Uterus (tissue), 4 donors: Measurements from ENCODE around the gene MCAM. TPM values are rescaled to one million over a fixed set of nuclear protein-coding genes. Genes with fewer than 3 reads are reported as not detected.

Experiments
- DNase-seq, 2 donors: peaks; one replicate each; pipeline ENCODE4 v3.0.0-alpha.2; 2019 to 2020
- H3K27ac ChIP-seq, 2 donors: fragments of 200-600 bp; sonication (generic); 1 replicate in 1 of 2; 2 replicates in 1 of 2; pipeline ENCODE4 v1.5.1; 2016 to 2018
- H3K27me3 ChIP-seq, 2 donors: fragments of 200-600 bp; sonication (generic); one replicate each; pipeline ENCODE4 v1.5.1; 2018 to 2019; ENCODE audit warnings: control low read depth in 1 of 2
- H3K36me3 ChIP-seq, 2 donors: fragments of 200-600 bp; sonication (generic); one replicate each; pipeline ENCODE4 v1.5.1; 2019; ENCODE audit warnings: control low read depth in 1 of 2
- H3K4me1 ChIP-seq, 2 donors: fragments of 200-600 bp; sonication (generic); one replicate each; pipeline ENCODE4 v1.5.1; 2018 to 2019; ENCODE audit warnings: control low read depth in 1 of 2
- H3K4me3 ChIP-seq, 2 donors: fragments of 200-600 bp; sonication (generic); 1 replicate in 1 of 2; 2 replicates in 1 of 2; pipeline ENCODE4 v1.5.1; 2018 to 2019; ENCODE audit warnings: mild to moderate bottlenecking in 1 of 2
- H3K9me3 ChIP-seq, 2 donors: fragments of 200-600 bp; sonication (generic); one replicate each; pipeline ENCODE4 v1.5.1; 2019; ENCODE audit warnings: control low read depth in 1 of 2
- POLR2A ChIP-seq, 2 donors: fragments of 450-650 bp; IDR thresholded peaks; one replicate each; pipeline ENCODE4 v1.6.1; 2016; ENCODE audit warnings: antibody characterized with exemption in 2 of 2, mild to moderate bottlenecking in 1 of 2, moderate library complexity in 1 of 2
- intact Hi-C: fragments of 100-400 bp; cut with DNase I; formaldehyde crosslinking; loops from one replicate; pipeline ENCODE4 v1.15.1; 2023; ENCODE audit warnings: low total_unique reads
- total RNA-seq, 4 donors: library from RNA; depleted of rRNA in 3 of 4; stranded (reverse); fragments of >200 nt in 3 of 4; gene quantifications; one replicate each; pipeline versions ENCODE4 v1.1.0 to v1.2.4, GENCODE V29; 2014 to 2023
- TF ChIP-seq, protein P1 (sequence below), 4 experiments: fragments of 200-600 bp in 2 of 4; fragments of 450-650 bp in 2 of 4; sonication (generic) in 2 of 4; IDR thresholded peaks; one replicate each; pipeline ENCODE4 v1.5.1; 2016 to 2019; ENCODE audit warnings: antibody characterized with exemption in 4 of 4, mild to moderate bottlenecking in 2 of 4, moderate library complexity in 1 of 4
- donor health status: DM: yes; HTN: yes; CAD: no.

The MCAM gene
- total RNA-seq, 4 donors from 2014 or later: 228 to 564 (median 354) TPM

DNA sequence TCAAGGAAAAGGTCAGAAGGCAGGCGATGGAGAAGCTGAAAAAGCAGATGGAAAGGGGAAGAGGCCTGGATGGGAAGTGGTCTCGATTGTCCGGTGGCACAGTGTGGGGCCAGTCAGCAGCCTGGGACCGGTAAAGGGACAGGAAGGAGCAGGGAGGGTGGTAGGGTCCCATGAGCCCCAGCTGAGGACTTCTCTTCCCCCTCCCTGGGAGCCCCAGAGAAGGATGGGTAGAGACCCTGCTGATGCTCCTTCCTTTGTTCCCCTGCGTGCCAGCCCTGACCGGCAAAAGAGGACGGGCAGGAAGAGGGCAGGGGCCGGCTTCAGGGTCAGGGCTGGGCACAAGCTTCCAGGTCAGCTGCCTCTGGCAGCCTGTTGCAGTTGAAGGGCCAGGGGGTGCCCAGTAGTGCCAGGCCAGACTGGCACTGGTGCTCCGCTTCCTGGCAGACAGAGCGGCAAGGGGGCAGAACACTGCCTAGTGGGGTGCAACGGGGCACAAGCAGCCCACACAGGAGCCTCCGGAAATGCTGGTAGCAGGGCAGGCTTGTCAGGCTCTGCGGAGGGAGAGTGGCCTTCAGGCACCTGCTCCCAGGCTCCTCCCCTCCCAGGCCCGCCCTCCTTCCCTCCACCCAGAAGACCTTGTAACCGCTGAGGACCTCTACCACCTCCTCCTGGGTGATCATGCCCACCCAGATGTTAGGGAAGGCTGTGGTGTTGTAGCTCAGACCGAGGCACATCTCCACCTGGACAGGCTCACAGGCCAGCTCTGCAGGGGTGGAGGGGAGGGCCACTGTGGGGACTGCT is 24.5 kb upstream of the MCAM start:
- intact Hi-C loops: no loop called here
- Histone ChIP-seq H3K4me1 (peaks cover 0 to 13% of the 10 kb centered on the region in 2 donors), H3K27me3 (no peaks in the 10 kb centered on the region), H3K9me3 (no peaks in the 10 kb centered on the region), H3K36me3 (no peaks in the 10 kb centered on the region), H3K4me3 (no peak overlapping the region), H3K27ac (peak overlapping the region; percentile 83 to 95)
- no peak for TF ChIP-seq POLR2A (IDR thresholded peaks at IDR 0.05)
- TF ChIP-seq, protein P1, sequence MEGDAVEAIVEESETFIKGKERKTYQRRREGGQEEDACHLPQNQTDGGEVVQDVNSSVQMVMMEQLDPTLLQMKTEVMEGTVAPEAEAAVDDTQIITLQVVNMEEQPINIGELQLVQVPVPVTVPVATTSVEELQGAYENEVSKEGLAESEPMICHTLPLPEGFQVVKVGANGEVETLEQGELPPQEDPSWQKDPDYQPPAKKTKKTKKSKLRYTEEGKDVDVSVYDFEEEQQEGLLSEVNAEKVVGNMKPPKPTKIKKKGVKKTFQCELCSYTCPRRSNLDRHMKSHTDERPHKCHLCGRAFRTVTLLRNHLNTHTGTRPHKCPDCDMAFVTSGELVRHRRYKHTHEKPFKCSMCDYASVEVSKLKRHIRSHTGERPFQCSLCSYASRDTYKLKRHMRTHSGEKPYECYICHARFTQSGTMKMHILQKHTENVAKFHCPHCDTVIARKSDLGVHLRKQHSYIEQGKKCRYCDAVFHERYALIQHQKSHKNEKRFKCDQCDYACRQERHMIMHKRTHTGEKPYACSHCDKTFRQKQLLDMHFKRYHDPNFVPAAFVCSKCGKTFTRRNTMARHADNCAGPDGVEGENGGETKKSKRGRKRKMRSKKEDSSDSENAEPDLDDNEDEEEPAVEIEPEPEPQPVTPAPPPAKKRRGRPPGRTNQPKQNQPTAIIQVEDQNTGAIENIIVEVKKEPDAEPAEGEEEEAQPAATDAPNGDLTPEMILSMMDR (IDR thresholded peaks at IDR 0.05): no peak
- DNase-seq: no peak

DNA sequence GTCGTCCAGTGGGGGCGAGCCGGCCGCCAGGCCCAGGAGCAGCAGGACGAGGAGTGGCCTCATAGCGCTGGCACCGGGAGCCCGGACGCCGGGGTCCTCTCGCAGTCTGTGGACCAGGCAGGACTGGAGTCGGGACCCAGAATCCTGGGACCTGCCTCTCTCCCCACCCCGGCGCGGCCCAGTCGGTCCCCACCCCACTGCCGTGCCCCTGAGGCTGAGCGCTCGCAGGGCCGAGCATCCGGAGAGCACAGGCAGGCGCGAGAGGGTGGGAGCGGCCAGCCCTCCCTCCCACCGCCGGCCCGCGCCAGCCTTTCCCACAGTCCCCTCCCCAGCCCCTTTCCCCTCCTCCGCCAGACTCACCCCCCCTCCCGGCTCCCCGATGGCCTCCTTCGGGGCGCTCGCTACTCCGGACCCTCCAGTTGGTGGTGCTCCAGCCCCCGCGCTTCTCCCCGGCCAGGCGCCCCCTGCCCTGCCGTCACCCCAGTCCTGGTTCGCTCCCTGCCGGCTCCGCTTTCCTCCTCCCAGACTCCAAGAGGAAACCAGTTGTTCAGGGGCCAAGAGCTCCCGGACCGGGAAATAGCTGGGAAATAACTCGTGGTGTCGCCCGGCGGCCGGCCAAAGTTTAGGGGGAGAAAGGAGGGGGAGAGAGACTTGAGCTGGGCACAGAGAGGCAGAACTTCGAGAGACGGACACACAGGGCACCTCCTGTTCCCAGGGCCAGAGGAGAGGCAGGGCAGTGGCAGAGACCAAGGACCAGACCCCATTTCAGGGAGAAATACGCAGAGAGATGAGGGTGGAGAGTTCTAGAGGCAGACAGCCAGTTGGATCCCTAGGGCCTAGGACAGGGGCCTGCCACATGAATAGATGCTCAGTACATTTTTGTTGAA is 23.6 kb upstream of the MCAM start, which contains the start of gene C1QTNF5:
C1QTNF5 (minus strand) TSS at position 549 of the 887 bp plus-strand sequence; CDS start at position 63, 486 bp downstream.
- Histone ChIP-seq H3K4me1 (peaks cover 0 to 13% of the 10 kb centered on the region in 2 donors), H3K36me3 (no peaks in the 10 kb centered on the region)

DNA sequence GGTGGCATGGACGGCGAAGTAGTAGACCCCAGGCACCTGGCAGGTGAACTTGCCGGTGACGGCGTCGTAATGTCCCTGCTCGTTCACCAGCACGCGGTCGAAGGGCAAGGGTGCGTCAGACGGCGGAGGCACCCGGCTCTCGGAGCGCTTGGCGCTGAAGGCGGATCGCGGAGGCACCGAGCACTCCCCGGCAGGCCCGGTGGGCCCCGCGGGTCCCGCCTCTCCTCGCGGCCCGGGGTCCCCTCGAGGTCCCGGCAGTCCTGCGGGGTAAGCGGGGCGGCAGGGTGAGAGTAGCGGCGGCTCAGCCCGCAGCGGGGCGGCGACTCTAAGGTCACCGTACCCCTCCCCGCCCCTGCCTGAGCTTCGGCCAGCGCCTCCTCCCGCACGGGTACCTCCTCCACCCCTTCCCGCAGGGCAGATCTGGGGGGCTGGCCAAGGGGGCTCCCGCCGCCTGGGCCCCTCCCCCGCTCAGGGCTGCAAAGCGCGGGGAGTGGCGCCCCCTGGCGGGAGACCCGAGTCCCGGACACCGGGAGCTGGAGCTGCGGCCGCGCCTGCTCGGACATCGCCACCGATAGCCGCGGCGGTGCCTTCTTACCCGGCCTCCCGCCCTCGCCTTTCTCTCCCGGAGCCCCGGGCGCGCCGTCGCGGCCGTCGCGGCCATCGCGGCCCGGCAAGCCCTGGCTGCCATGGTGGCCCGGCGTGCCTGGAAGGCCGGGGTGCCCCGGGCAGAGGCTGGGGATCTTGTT is 22.8 kb upstream of the MCAM start:
- Histone ChIP-seq H3K9me3 (no peaks in the 10 kb centered on the region), H3K36me3 (no peaks in the 10 kb centered on the region), H3K27ac (peak overlapping the region; percentile 83 to 95), H3K4me3 (peak overlapping the region; percentile 49 to 63), H3K27me3 (no peaks in the 10 kb centered on the region), H3K4me1 (peaks cover 0 to 21% of the 10 kb centered on the region in 2 donors)
- TF ChIP-seq, protein P1 (IDR thresholded peaks at IDR 0.05): peak; percentile 84 to 91 (median 90)
- TF ChIP-seq POLR2A (IDR thresholded peaks at IDR 0.05): peak; percentile 49 to 52
- peak; percentile 70 to 76 for DNase-seq
- intact Hi-C loops: loop anchor here (10.0 kb wide), 1 partner anchor 245 kb away; a partner anchor contains a TSS

More for the DNA sequence above, 23.6 kb upstream of the MCAM start, which contains the start of gene C1QTNF5:
- H3K4me3 ChIP-seq: peak within 1 kb of the TSS; percentile 49 to 63
- H3K27ac ChIP-seq: peak within 1 kb of the TSS; percentile 83 to 95
- no peaks in the 10 kb centered on the region for H3K9me3 ChIP-seq
- intact Hi-C loops: no loop called here
- TF ChIP-seq, protein P1 (IDR thresholded peaks at IDR 0.05): peak in 1 of 4 experiments; percentile 5
- TF ChIP-seq POLR2A (IDR thresholded peaks at IDR 0.05): peak in 1 of 2 donors; percentile 46
- no peaks in the 10 kb centered on the region for H3K27me3 ChIP-seq
- peak; percentile 87 to 90 for DNase-seq

DNA sequence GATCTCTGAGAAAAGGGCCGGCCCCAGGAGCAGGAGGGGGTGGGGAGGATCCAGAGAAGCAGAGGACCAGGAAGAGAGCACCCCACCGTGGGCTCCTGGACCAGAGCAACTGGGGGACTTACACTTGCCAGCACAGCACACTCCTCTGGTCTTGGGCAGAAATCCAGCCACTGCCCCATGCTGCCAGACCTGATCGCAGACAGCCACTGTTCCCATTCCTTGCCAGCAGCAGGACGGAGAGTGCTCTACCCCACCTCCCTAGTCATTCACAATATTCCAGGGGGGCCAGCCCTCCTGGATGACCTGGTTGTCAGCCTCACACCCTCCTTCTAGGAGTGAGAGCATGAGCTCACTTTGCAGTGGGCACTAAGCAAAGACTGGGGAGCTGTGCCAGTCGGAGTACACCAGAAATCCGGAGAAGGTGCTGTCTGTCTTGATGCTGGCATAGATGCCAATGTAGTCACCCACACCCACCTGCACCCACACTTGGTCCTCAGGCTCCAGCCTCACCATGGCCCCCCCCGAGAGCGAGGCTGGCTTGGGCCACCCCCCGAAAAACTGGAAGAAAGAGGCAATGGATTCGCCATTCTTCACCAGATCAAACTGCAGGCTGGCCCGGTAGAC is 22.1 kb upstream of the MCAM start:
- Histone ChIP-seq H3K4me1 (peaks cover 0 to 21% of the 10 kb centered on the region in 2 donors), H3K9me3 (no peaks in the 10 kb centered on the region), H3K36me3 (no peaks in the 10 kb centered on the region), H3K4me3 (peak overlapping the region; percentile 49 to 63), H3K27ac (peak overlapping the region; percentile 83 to 95), H3K27me3 (no peaks in the 10 kb centered on the region)
- TF ChIP-seq, protein P1 (IDR thresholded peaks at IDR 0.05): no peak
- no peak for TF ChIP-seq POLR2A (IDR thresholded peaks at IDR 0.05)
- intact Hi-C loops: loop anchor here (10.0 kb wide), 1 partner anchor 244 kb away; a partner anchor contains a TSS
- DNase-seq: no peak
